Activated T-cell treated with anti-CD3 and anti-CD28 coated beads, Interleukin-2, amount 50 U/mL, for 1 hour (primary cell): ENCODE data around the gene IL1RAP.
"Not testable (repeated sequence)": the region's sequence is repeated elsewhere in the genome, so short reads cannot be mapped to it uniquely, and the experiment has no call there.

ENCODE experiments used
- DNase-seq: peaks from one replicate; pipeline ENCODE4 v3.0.0-alpha.2; 2020

Gene IL1RAP

DNA sequence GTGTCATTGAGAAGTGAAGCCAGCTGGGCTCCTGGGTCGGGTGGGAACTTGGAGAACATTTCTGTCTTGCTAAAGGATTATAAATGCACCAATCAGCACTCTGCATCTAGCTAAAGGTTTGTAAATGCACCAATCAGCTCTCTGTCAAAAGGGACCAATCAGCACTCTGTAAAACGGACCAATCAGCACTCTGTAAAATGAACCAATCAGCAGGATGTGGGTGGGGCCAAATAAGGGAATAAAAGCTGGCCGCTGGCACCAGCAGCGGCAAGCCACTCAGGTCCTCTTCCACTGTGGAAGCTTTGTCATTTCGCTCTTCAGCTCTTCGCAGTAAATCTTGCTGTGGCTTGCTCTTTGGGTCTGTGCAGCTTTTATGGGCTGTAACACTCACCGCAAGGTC lies 164.0 kb downstream of the IL1RAP start:
- not testable (repeated sequence) for DNase-seq

DNA sequence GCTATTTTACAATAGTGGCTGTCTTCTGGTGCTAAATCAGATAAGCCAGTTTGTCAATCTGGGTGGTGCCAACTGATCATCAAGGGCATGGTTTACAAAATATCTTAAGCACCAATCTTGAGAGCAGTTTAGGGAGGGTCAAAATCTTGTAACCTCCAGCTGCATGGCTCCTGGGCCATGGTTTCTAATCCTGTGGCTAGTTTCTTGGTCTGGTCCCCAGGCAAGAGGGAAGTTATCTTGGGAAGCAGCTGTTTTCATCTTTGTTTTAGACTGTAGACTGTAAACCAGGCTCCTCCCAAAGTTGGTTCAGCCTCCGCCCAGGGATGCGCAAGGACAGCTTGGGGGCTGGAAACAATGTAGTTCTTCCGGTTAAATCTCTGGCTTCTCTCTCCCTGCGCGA lies 166.8 kb downstream of the IL1RAP start:
- DNase-seq, result no peak

DNA sequence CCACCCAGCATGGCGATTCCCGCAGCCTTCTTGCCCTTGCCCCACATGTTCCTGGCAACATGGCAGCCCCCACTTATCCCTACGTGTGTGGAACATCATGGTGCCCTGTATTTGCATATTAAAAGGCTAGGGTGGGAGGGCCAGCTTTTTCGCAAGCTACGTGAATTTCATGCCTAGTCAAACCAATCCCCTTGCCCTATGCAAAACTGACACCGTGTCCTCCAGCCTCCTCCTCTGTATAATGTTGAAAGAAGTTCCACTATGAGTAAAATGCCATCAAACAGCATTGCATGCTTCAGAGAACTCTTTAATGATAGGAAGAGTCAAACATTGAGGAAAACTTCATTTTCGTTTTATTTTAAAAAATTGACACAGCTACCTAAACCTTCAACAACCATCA lies 170.9 kb downstream of the IL1RAP start:
- no peak for DNase-seq

DNA sequence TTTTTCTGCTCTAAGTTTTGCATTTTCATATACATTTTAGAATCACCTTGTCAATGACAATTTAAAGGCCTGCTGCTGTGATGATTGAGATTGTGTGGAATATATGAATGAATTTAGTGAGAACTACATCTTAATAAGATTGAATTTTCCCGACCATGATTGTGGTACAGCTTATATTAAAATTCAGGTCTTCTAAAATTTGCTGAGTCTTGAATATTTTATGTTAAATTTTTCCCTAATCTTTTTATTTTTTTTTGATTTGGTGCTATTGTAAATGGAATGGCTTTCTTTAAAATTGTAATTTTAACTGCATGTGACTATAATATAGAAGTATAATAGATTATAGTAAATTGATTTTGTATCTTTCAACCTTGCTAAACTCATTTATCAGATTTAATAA lies 172.1 kb downstream of the IL1RAP start:
- DNase-seq, result no peak

DNA sequence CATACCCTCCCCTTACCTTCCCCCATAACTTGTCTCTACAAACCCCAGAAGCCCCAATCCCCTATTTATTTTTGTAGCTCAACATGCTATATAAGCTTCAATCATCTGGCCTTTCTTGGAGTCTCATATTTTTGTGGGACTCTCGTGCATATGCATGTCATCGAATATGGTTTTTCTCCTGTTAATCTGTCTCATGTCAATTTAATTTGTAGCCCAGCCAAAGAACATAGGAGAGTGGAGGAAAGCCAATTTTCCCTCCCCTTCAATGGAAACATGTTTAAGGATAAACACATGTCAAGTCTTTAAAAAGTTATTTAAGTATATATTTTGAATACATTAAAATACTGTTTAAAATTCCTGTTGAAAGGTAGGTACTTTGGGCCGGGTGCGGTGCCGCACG lies 176.4 kb downstream of the IL1RAP start:
- no peak for DNase-seq

DNA sequence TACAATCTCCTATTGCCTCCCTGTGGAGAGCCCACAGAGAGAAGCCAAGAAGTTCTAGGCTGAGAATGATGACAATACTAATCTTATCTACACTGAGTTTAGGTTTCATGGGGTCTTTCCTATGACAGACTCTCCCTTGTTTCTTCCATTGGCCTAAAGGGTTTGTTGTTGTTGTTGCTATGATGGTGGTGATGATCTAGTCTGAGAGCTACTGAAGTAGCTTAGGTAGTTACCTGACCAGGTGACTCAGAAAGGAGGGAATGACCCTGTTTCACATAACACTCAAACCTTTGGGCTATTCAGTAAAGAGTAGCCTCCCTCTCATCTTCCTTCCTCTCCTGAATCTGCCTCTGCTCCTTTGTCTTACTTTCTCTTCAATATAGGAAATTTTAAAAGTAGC lies 178.4 kb downstream of the IL1RAP start:
- no peak for DNase-seq

DNA sequence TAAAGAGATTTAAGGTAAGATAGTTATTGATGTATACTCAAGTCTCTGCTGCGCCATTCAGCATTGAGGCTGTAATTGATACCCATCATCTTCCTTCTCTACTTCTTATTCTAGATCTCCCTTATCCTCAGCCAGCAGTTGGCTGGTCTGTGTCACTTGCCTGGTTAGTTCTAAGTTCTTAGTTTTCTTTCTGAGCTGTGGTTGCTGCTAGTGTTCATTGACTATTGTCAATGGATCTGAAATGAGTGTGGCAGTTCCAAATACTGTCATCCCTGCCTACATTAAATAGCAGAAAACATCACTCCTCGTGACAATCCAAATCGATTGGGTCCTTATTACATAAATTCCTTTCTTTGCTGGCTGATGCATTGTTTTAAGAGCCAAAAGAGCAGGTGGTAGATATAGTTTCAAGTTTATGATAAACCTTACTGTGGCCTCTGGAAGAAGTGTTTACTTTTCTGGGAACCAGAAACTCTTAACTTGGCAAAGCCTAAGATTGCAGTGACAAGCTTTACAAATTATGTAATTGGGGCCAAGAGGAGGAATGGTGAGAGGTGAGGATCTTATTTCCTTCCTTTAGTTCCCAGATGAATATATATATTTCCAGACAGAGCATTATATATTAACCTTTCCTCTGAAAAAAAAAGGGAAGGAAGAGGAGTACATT lies 180.6 kb downstream of the IL1RAP start:
- DNase-seq, result no peak

DNA sequence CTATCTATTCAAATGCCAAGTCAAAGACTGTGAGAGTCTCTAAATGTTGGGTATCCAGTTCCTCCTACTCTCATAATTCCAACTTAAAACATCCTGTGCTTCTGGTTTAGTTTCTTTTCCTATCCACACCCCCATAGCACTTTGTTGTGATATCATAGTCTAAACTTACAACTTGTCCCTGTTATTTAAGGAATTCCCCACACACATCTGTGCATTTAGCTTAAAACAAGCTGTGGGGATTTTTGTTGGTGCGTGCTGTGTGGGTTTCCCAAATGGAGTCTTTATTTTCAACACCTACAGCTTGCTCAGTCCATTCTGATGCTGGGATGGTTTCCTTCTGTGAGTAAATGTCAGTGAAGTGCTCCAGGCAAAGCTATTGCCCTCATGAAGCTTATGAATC lies 181.3 kb downstream of the IL1RAP start:
- no peak for DNase-seq

DNA sequence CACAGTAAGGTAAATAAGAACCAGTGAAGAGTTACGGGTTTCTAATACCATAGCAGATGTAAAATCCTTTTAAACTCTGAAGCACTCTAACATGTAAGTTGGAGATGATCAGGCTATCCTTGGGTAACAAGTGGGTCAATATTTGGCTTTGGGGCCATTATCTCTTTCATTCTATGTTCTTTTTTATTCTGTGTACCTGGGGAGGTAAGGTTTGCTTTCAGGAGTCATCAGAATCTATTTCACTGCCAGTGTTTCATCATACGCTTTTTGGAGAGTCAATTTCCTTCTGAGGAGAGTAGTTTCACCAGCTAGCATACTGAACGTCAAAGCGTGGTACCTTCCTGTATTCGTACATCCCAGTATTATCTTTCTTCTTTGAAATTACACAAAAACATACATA lies 182.1 kb downstream of the IL1RAP start:
- no peak for DNase-seq

DNA sequence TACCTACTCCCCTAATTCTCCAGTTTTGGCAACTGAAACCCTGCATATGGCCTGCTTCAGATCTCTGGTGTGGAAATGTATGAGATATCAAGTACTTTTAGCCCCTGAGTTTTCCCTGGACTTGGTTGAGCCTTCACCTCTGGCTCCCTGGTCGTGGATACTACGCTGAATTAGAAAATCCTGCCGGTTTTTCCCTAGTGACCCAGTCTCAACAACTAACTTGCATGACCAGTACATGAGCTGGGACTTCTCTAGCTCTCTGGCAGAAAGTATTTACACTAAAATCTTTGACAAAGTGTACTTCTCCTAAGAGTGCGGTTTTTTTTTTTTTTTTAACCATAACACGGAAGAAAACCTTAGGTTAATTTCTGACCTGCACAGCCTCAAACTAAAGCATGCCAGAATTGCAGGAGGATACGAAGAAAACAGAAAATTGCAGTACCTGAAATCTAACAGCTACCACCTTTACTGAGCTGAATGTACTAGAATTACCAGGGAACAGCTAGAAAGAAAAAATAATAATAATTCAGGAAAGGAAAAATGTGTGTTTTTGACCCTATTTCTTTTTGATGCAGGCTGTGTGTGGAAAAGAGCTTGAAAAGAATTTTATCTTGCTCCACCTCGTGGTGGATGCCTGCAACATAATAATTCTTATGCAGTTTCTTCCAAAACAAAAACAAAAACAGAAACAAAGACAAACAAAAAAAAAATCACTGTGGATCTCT lies 183.1 kb downstream of the IL1RAP start:
- no peak for DNase-seq

DNA sequence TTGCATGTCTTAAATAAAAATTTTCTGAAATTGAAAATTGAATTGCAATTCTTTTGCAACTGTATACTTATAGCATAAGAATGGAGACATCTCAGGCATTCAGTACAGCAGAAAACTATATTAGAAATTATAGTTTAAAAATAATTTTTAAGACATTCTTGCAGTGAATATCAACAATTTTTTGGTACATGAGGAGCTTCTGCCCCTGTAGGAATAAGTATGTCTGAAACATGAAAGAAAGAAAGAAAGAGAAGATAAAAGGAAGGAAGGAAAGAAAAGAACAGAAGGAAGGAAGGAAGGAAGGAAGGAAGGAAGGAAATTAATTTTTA lies 183.6 kb downstream of the IL1RAP start:
- no peak for DNase-seq

DNA sequence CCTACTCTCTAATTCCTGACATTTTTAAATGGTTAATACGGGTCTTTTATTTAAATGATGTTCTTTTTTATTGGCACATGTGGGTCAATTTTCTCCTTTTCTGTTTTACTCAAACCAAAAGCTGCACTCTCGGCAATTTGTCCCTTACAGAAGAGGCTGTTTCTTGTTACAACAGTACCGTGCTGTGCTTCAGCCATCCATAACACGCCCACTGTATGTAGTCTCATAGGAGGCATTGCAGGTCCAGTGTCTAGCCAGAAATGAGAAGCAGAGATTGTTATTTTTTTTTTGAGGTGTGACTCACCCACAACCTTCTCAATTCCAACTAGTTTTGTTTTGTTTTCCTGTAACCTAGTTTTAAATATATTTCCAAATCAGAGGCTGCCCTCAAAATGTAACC lies 184.0 kb downstream of the IL1RAP start:
- DNase-seq, result no peak

DNA sequence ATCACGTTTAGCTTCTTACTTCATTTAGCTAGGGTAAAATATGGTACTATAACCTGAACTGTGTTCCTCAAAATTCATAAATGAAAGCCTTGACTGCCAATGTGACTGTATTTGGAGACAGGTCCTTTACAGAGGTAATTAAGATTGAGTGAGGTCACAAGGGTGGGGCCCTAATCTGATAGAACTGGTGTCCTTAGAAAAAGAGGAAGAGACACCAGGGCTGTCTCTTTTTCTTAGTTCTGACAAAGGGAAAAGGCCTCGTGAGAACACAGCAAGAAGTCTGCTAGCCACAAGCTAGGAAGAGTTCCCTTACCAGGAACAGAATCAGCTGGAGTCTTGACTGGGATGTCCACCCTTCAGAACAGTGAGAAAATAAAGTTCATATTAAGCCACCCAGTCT lies 185.9 kb downstream of the IL1RAP start:
- DNase-seq, result no peak

DNA sequence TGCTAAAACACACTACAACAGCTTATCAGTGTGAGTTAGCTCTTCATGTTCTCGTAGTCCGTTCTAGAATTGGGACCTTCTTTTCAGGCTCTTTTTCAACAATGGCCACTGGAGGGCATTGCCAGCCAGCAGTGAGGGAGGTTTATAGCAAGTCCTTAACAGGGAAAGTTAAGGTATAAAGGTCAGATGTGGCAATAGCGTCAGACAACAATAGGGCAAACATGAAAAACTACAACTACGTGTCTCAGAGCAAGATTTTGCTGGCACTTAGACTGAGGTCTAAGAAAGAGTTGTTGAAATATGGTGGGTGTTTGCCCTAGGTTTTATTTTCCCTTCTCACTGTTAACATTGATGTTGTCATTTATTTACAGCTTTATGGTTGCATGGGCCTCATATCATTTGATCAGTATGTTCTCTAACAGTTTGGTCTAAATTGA lies 187.2 kb downstream of the IL1RAP start:
- DNase-seq, result no peak

DNA sequence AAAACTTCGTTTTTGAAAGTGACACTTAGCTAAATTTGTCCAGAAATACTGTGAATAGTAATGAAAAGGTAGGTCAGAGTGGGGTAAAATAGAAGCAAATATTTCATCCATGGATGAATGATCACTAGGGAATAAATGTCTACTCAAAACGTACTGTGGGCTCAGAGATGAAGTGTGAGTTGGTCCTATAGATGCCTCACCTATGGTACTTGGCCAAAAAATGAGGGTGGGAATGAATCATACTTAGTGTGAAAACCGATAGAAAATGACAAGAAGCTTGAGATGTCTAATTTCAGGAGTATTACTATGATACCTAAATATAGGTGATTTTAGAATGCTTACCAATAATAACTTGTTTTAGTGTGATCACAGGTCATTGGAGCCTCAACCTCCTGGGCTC lies 192.7 kb downstream of the IL1RAP start:
- DNase-seq, result no peak
